GM19372 (cell line): ENCODE data around the gene RAC2.
A peak's percentile ranks its signal among the peaks of the same experiment; 100 is the strongest.
"Not testable (repeated sequence)": the region's sequence is repeated elsewhere in the genome, so short reads cannot be mapped to it uniquely, and the experiment has no call there.

Experiments
- ATAC-seq: cut with Tn5 transposase; IDR thresholded peaks from one replicate; pipeline ENCODE4 v1.9.1; 2021; ENCODE audit warnings: mild to moderate bottlenecking, low read depth, moderate library complexity; ENCODE audit not compliant: unreplicated experiment

Gene RAC2

GRCh38 chr22:37258005-37258752, 14.1 kb upstream of the RAC2 start:
- ATAC-seq: no peak

- no peak for ATAC-seq
These were observed 12.1 kb upstream of the RAC2 start for GRCh38 chr22:37256075-37256726.

GRCh38 chr22:37255558-37256006, 11.5 kb upstream of the RAC2 start:
- no peak for ATAC-seq

DNA sequence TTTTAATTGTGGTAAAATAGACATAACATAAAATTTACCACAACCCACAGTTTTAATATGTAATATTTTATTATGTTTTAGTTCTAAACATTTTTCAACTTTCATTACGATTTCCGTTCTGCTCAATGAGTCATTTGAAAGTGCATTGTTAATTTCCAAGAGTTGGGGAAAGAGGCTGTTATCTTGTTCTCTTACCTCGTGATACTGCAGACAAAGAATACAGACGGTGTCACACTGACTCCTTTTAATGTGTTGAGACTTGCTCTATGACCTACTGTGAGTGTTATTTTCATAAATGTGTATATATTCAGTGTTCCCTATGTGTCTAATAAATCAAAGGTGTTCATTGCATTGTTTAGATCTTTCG, 10.8 kb upstream of the RAC2 start:
- no peak for ATAC-seq

- no peak for ATAC-seq
These were observed 10.3 kb upstream of the RAC2 start for GRCh38 chr22:37254209-37254866.

DNA sequence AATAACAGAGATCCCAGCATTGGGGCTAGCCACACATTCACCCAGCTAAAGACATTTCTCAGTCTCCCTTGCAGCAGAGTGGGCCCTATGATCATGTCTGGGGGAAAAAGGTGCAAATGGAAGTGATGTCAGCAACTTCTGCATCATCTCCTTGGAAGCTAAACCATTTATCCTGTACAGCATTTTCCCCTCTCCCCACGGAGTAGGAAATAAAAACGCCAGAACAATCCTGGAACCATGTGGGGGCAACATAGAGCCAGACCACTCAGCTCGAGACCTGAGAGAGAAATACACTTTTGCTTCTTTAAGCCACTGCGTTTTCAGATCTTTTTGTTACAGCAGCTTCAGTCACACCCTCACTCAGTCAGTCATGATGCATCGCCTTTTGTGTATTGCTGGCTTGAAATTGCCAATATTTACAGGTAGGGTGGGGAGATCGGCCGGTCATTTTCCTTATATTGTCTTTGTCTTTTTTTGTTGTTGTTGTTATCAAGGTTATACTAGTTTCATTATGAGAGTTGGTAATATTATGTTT, 9.1 kb upstream of the RAC2 start:
- no peak for ATAC-seq

DNA sequence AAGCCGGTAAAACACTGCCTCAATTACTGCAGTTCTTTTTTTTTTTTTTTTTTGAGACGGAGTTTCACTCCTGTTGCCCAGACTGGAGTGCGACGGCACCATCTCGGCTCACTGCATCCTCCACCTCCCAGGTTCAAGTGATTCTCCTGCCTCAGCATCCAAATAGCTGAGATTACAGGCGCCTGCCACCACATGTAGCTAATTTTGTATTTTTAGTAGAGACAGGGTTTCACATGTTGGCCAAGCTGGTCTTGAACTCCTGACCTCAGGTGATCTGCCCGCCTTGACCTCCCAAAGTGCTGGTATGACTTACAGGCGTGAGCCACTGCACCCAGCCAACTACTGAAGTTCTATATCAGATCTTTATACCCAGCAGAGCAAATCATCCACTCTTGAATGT, 7.8 kb upstream of the RAC2 start:
- ATAC-seq: not testable (repeated sequence)

DNA sequence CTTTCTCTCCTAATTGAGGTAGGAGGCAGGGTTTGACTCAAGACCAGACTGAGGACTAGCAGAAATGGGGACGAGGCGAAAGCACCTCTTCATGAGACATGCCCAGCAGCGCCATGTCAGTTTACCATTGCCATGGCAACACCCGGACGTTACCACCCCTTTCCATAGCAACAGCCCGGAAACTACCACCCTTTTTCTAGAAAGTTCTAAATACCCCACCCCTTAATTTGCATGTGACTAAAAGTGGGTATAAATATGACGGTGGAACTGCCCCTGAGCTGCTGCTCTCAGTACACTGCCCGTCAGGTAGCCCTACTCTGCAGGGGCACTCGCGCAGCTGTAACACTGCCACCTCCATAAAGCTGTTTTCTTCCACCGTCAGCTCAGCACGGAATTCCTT, 5.9 kb upstream of the RAC2 start:
- ATAC-seq: no peak

DNA sequence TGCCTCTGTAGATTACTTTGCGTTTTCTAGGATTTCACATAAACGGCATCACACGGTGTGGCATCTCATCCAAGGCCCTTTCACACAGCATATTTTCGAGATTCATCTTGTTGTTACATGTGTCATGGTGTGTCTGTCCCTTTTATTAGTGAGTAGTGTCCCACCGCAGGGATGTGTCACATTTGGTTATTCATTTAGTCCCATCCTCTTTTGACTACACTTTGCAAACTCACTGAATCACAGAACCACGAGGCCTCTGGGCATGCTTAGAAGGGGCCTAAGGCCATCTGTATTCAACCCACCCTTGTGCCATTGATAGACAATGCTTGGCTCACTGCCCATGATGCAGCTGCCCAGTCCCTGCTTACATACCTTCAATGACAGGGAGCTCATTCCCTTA, 4.2 kb upstream of the RAC2 start:
- ATAC-seq: no peak

GRCh38 chr22:37245740-37246139, 1.7 kb upstream of the RAC2 start:
- ATAC-seq: no peak

GRCh38 chr22:37244922-37245722, 1.1 kb upstream of the RAC2 start:
- no peak for ATAC-seq

DNA sequence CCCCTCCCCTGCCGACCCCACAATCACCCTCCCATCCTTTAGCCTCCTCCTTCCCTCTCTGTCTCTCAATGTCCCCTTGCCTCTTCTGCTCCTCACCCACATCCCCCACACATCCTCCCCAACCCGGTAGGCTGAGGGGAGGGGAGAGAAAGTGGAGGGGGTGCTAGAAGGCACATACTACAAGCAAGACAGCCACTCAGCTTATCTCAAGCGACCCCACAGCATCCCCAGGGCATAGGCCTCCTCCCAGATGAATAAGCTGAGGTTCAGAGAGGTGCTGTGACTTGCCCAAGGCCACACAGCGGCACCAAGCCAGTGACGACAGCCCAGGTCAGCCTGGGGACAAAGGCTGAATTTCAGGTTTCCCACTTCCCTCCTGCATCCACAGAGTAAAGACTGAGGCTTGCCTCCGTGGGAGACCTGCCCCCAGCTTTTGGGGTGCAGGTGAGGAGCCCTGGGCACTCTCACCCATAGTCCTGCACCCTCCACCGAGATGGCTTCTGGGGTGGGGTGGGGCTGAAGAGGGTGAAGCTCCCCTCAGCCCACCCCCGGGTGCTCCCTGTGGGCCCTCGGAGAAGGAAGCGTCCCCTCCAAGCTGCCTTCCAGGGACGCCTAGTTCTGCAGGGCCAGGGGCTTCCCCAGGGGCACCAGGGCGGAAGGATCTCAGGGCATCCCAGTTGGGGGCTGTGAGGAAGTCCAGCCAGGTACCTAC, 511 bp downstream of the RAC2 start:
- no peak for ATAC-seq

DNA sequence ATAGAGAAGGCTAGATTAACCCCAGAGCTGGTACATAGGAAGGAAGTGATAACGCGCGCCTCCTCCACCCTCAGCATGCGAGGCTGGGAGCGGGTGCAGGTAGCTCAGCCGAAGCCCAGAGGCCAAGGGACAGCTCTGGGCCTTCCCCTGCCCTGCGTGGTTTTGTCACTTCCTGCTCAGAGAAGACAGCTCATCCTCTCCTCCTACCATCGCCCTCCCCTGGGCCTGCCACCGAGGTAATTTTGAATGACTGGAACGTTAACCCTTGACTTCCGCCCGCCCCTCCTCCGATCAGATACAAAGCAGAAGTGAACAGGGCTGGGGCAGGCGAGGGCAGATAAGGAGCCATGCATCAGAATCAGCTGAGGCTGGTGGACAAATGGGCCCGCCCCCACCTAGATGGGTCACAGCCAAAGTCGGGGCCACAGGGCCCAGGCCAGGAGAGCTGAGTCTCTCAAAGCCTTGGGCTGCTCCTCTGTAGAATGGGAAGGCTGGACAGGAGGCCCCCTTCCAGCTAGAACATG, 1.6 kb downstream of the RAC2 start:
- peak; percentile 55 for ATAC-seq

GRCh38 chr22:37241351-37242142, 2.5 kb downstream of the RAC2 start:
- ATAC-seq: no peak

- ATAC-seq: no peak
These were observed 3.1 kb downstream of the RAC2 start for GRCh38 chr22:37240941-37241320.

GRCh38 chr22:37240240-37240940, 3.7 kb downstream of the RAC2 start:
- no peak for ATAC-seq

GRCh38 chr22:37239336-37240239, 4.5 kb downstream of the RAC2 start:
- ATAC-seq: no peak
